Mesenchymal stem cell (in vitro differentiated cells and primary cell): Measurements from ENCODE around the gene PSME2.

Source experiments
- DNase-seq: peaks from one replicate; pipeline ENCODE4 v3.0.0-alpha.2; 2013
- H2AFZ ChIP-seq: one replicate; pipeline ENCODE4 v1.6.1; 2013; ENCODE audit warnings: low read depth, mild to moderate bottlenecking, control low read depth, inconsistent platforms, low read length, moderate library complexity
- H2AK5ac ChIP-seq: 2 replicates; pipeline ENCODE4 v1.6.1; 2013; ENCODE audit warnings: low read length, moderate library complexity, mild to moderate bottlenecking, inconsistent platforms; ENCODE audit not compliant: severe bottlenecking
- H2BK120ac ChIP-seq: one replicate; pipeline ENCODE4 v1.6.1; 2013; ENCODE audit warnings: low read depth, mild to moderate bottlenecking, inconsistent platforms, low read length, moderate library complexity
- H2BK12ac ChIP-seq, 2 experiments: one replicate each; pipeline ENCODE4 v1.6.1; 2013; ENCODE audit warnings: inconsistent platforms in 2 of 2, low read length in 2 of 2, mild to moderate bottlenecking in 2 of 2, moderate library complexity in 2 of 2, control low read depth in 1 of 2
- H2BK15ac ChIP-seq: one replicate; pipeline ENCODE4 v1.6.1; 2013; ENCODE audit warnings: mild to moderate bottlenecking, low read depth, inconsistent platforms; ENCODE audit not compliant: poor library complexity, severe bottlenecking
- H2BK5ac ChIP-seq: 2 replicates; pipeline ENCODE4 v1.6.1; 2013; ENCODE audit warnings: low read depth, mild to moderate bottlenecking, low read length, control low read depth, inconsistent platforms; ENCODE audit not compliant: poor library complexity, severe bottlenecking
- H3K14ac ChIP-seq, 2 experiments: one replicate each; pipeline ENCODE4 v1.6.1; 2013; ENCODE audit warnings: inconsistent platforms in 2 of 2, low read length in 2 of 2, control low read depth in 1 of 2, mild to moderate bottlenecking in 1 of 2, moderate library complexity in 1 of 2
- H3K18ac ChIP-seq, 2 experiments: one replicate each; pipeline ENCODE4 v1.6.1; 2013; ENCODE audit warnings: inconsistent platforms in 2 of 2, low read length in 2 of 2, control low read depth in 1 of 2, low read depth in 1 of 2, mild to moderate bottlenecking in 1 of 2
- H3K23ac ChIP-seq, 2 experiments: one replicate each; pipeline ENCODE4 v1.6.1; 2013; ENCODE audit warnings: inconsistent platforms in 2 of 2, low read length in 2 of 2, mild to moderate bottlenecking in 2 of 2, moderate library complexity in 2 of 2, control low read depth in 1 of 2
- H3K27ac ChIP-seq: 2 replicates; pipeline ENCODE4 v1.5.1; 2013; ENCODE audit warnings: mild to moderate bottlenecking, moderate library complexity, low read length, control low read depth, inconsistent platforms; ENCODE audit not compliant: poor library complexity, severe bottlenecking
- H3K27me3 ChIP-seq, 2 experiments: 2 replicates each; pipeline versions ENCODE4 v1.6.1 to v1.7.0; 2013; ENCODE audit warnings: low read length in 2 of 2, mild to moderate bottlenecking in 2 of 2, moderate library complexity in 2 of 2, control low read depth in 1 of 2, inconsistent platforms in 1 of 2; ENCODE audit not compliant: control insufficient read depth in 1 of 2, insufficient read depth in 1 of 2
- H3K36me3 ChIP-seq, 2 experiments: 2 replicates each; pipeline versions ENCODE4 v1.6.1 to v1.7.0; 2013; ENCODE audit warnings: low read length in 2 of 2, control low read depth in 1 of 2, inconsistent platforms in 1 of 2, low read depth in 1 of 2, mild to moderate bottlenecking in 1 of 2; ENCODE audit not compliant: insufficient read depth in 2 of 2, control insufficient read depth in 1 of 2
- H3K4ac ChIP-seq, 2 experiments: one replicate each; pipeline ENCODE4 v1.6.1; 2013; ENCODE audit warnings: inconsistent platforms in 2 of 2, low read length in 2 of 2, mild to moderate bottlenecking in 2 of 2, moderate library complexity in 2 of 2, control low read depth in 1 of 2, low read depth in 1 of 2
- H3K4me1 ChIP-seq: 2 replicates; pipeline ENCODE4 v1.6.1; 2013; ENCODE audit warnings: low read depth, low read length, control low read depth; ENCODE audit not compliant: control insufficient read depth, insufficient read depth
- H3K4me2 ChIP-seq: 2 replicates; pipeline ENCODE4 v1.6.1; 2013; ENCODE audit warnings: low read length, mild to moderate bottlenecking, inconsistent platforms; ENCODE audit not compliant: poor library complexity, severe bottlenecking
- H3K4me3 ChIP-seq, 2 experiments: 2 replicates each; pipeline versions ENCODE4 v1.5.1 to v1.7.0; 2013; ENCODE audit warnings: low read length in 2 of 2, mild to moderate bottlenecking in 2 of 2, control low read depth in 1 of 2, low read depth in 1 of 2; ENCODE audit not compliant: insufficient read depth in 1 of 2
- H3K79me1 ChIP-seq: replicated peaks from 2 replicates; pipeline ENCODE4 v1.6.1; 2013; ENCODE audit warnings: mild to moderate bottlenecking, control low read depth, low read length, inconsistent platforms; ENCODE audit not compliant: poor library complexity, severe bottlenecking
- H3K9ac ChIP-seq: 2 replicates; pipeline ENCODE4 v1.7.0; 2013; ENCODE audit warnings: mild to moderate bottlenecking, low read length, moderate library complexity
- H3K9me3 ChIP-seq: 2 replicates; pipeline ENCODE4 v1.7.0; 2013; ENCODE audit warnings: mild to moderate bottlenecking, low read length; ENCODE audit not compliant: control insufficient read depth
- H4K8ac ChIP-seq: one replicate; pipeline ENCODE4 v1.6.1; 2013; ENCODE audit warnings: inconsistent platforms, mild to moderate bottlenecking, low read length, moderate library complexity
- H4K91ac ChIP-seq: one replicate; pipeline ENCODE4 v1.6.1; 2013; ENCODE audit warnings: mild to moderate bottlenecking, low read length, inconsistent platforms
- WGBS: methylation state at CpG from one replicate; pipeline ENCODE4 v1.1.7; 2013; ENCODE audit warnings: mixed read lengths; 5-methylcytosine and 5-hydroxymethylcytosine counted together

Gene PSME2

GRCh38 chr14:24138396-24139271 lies 7.8 kb downstream of the PSME2 start:
- 88% methylated on average over 13 of the region's 13 CpGs for WGBS
- H3K27ac ChIP-seq: no peak overlapping the region

DNA sequence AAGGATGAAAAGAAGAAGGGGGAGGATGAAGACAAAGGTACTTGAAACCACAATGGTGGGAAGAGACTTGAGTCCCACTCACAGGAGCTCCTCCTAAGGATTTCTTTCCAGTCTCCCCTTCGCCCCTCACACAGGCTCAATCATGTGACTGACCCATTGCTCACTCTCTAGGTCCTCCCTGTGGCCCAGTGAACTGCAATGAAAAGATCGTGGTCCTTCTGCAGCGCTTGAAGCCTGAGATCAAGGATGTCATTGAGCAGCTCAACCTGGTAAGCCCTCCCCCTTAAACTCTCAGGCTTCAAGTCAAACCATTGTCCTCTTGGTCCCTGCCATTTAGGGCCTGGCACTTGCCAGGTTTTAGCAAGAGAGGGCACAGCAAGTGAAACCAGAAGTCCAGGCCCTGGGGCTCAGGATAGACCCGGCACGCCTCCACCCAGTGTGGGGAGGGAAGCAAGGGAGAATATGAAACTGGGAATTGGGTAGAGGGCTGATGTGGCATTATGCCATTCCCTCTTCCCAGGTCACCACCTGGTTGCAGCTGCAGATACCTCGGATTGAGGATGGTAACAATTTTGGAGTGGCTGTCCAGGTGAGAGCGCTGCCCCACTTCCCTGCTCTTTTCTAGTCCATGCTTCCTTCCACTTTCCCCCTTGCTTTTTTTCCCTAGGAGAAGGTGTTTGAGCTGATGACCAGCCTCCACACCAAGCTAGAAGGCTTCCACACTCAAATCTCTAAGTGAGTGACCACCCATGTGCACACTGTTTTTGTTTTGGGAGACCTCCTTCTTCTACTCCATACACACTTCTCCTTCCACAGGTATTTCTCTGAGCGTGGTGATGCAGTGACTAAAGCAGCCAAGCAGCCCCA lies 8.6 kb downstream of the PSME2 start:
- Histone ChIP-seq H3K27me3 (no peaks in the 10 kb centered on the region), H3K36me3 (peaks cover 22 to 29% of the 10 kb centered on the region in 2 experiments), H2BK12ac (no peak overlapping the region), H3K4me3 (no peak overlapping the region), H3K14ac (no peak overlapping the region), H2BK15ac (no peak overlapping the region), H3K79me1 (peaks cover 27% of the 10 kb centered on the region), H2AFZ (no peak overlapping the region), H3K23ac (peak overlapping the region in 1 of 2 experiments; percentile 2), H3K18ac (no peak overlapping the region), H2AK5ac (no peak overlapping the region), H3K4me2 (no peak overlapping the region), H3K27ac (no peak overlapping the region), H3K4ac (no peak overlapping the region), H2BK5ac (no peak overlapping the region), H3K9ac (no peak overlapping the region), H4K91ac (peak overlapping the region; percentile 47), H3K9me3 (no peaks in the 10 kb centered on the region), H2BK120ac (no peak overlapping the region), H3K4me1 (peaks cover 20% of the 10 kb centered on the region), H4K8ac (no peak overlapping the region)
- no peak for DNase-seq
- WGBS: 97% methylated on average over 8 of the region's 8 CpGs

More at GRCh38 chr14:24138396-24139271, 7.8 kb downstream of the PSME2 start:
- Histone ChIP-seq H3K9ac (no peak overlapping the region), H3K18ac (no peak overlapping the region), H3K4me3 (no peak overlapping the region), H3K9me3 (no peaks in the 10 kb centered on the region), H2AFZ (no peak overlapping the region), H2BK15ac (no peak overlapping the region), H2AK5ac (peak overlapping the region; percentile 22), H4K91ac (no peak overlapping the region), H3K4ac (no peak overlapping the region), H3K4me2 (no peak overlapping the region), H3K36me3 (peaks cover 24 to 38% of the 10 kb centered on the region in 2 experiments), H2BK5ac (no peak overlapping the region), H2BK12ac (no peak overlapping the region), H4K8ac (no peak overlapping the region), H3K14ac (no peak overlapping the region), H2BK120ac (no peak overlapping the region), H3K23ac (peak overlapping the region in 1 of 2 experiments; percentile 2), H3K27me3 (no peaks in the 10 kb centered on the region), H3K4me1 (peaks cover 23% of the 10 kb centered on the region), H3K79me1 (peaks cover 34% of the 10 kb centered on the region)
- no peak for DNase-seq

GRCh38 chr14:24136684-24137528 lies 9.5 kb downstream of the PSME2 start:
- H3K4me1 ChIP-seq: peaks cover 19% of the 10 kb centered on the region
- peak overlapping the region in 1 of 2 experiments; percentile 94 for H3K23ac ChIP-seq
- H3K4ac ChIP-seq: peak overlapping the region in 1 of 2 experiments; percentile 94
- no peak overlapping the region for H4K8ac ChIP-seq
- peak overlapping the region in 1 of 2 experiments; percentile 21 for H3K18ac ChIP-seq
- peak overlapping the region in 1 of 2 experiments; percentile 93 for H3K14ac ChIP-seq
- H3K4me2 ChIP-seq: peak overlapping the region; percentile 79
- no peak overlapping the region for H2BK120ac ChIP-seq
- DNase-seq: no peak
- H2BK12ac ChIP-seq: peak overlapping the region in 1 of 2 experiments; percentile 84
- H3K4me3 ChIP-seq: peak overlapping the region; percentile 81 to 91
- peaks cover 27% of the 10 kb centered on the region in 2 experiments for H3K36me3 ChIP-seq
- H2BK5ac ChIP-seq: no peak overlapping the region
- peaks cover 26% of the 10 kb centered on the region for H3K79me1 ChIP-seq
- H2AFZ ChIP-seq: no peak overlapping the region
- H3K27ac ChIP-seq: no peak overlapping the region
- no peak overlapping the region for H2BK15ac ChIP-seq
- no peak overlapping the region for H2AK5ac ChIP-seq
- no peak overlapping the region for H4K91ac ChIP-seq
- WGBS: 46% methylated on average over 10 of the region's 13 CpGs
- H3K27me3 ChIP-seq: no peaks in the 10 kb centered on the region
- H3K9me3 ChIP-seq: no peaks in the 10 kb centered on the region
- H3K9ac ChIP-seq: peak overlapping the region; percentile 88
